ENCODE results near the gene GALNT12. TPM values are rescaled to one million over a fixed set of nuclear protein-coding genes. Genes with fewer than 3 reads are reported as not detected.

The GALNT12 gene
- total RNA-seq, 1 donor from 2014 or later = 1.7 TPM

- FAIRE-seq = no peak
- Mint-ChIP-seq H3K9me3 (ENCODE audit: unreplicated experiment) (no peaks in the 10 kb centered on the region), H3K27ac (ENCODE audit: unreplicated experiment) (peak overlapping the region; percentile 59), H3K4me1 (ENCODE audit: low read depth, unreplicated experiment) (peaks cover 10% of the 10 kb centered on the region), H3K4me3 (ENCODE audit: unreplicated experiment) (no peak overlapping the region), H3K27me3 (ENCODE audit: low read depth, unreplicated experiment) (no peaks in the 10 kb centered on the region), H3K36me3 (ENCODE audit: low read depth, unreplicated experiment) (peaks cover 9% of the 10 kb centered on the region)
- H4K20me1 ChIP-seq (ENCODE audit: insufficient read depth, low read length) = peaks cover 3% of the 10 kb centered on the region
- no peak overlapping the region for H3K4me2 ChIP-seq (ENCODE audit: low read length)
- peaks cover 3% of the 10 kb centered on the region for H3K36me3 ChIP-seq (ENCODE audit: insufficient read depth, low read length)
- no peaks in the 10 kb centered on the region for H3K27me3 ChIP-seq (ENCODE audit: insufficient read depth, low read length)
- H3K4me3 ChIP-seq (ENCODE audit: insufficient read depth, low read depth, low read length) = no peak overlapping the region
- no peaks in the 10 kb centered on the region for H3K4me1 ChIP-seq (ENCODE audit: insufficient read depth, low read length)
- H2AFZ ChIP-seq (ENCODE audit: low read depth, low read length) = no peak overlapping the region
- no peak overlapping the region for H3K9ac ChIP-seq (ENCODE audit: low read length)
- H3K27ac ChIP-seq (ENCODE audit: low read depth, low read length) = no peak overlapping the region
- no peaks in the 10 kb centered on the region for H3K79me2 ChIP-seq (ENCODE audit: insufficient read depth, low read length)
- TF ChIP-seq, protein P1, sequence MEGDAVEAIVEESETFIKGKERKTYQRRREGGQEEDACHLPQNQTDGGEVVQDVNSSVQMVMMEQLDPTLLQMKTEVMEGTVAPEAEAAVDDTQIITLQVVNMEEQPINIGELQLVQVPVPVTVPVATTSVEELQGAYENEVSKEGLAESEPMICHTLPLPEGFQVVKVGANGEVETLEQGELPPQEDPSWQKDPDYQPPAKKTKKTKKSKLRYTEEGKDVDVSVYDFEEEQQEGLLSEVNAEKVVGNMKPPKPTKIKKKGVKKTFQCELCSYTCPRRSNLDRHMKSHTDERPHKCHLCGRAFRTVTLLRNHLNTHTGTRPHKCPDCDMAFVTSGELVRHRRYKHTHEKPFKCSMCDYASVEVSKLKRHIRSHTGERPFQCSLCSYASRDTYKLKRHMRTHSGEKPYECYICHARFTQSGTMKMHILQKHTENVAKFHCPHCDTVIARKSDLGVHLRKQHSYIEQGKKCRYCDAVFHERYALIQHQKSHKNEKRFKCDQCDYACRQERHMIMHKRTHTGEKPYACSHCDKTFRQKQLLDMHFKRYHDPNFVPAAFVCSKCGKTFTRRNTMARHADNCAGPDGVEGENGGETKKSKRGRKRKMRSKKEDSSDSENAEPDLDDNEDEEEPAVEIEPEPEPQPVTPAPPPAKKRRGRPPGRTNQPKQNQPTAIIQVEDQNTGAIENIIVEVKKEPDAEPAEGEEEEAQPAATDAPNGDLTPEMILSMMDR (IDR thresholded peaks at IDR 0.05; ENCODE audit: insufficient read depth, low read depth, low read length) = no peak
- TF ChIP-seq EZH2 (IDR thresholded peaks at IDR 0.05; ENCODE audit: insufficient read depth, low read length) = no peak
- DNase-seq (ENCODE audit: low read depth) = no peak
- no peaks in the 10 kb centered on the region for H3K9me3 ChIP-seq (ENCODE audit: insufficient read depth, low read depth, low read length)
These were observed 28.5 kb upstream of the GALNT12 start for GRCh38 chr9:98778711-98779530.

DNA sequence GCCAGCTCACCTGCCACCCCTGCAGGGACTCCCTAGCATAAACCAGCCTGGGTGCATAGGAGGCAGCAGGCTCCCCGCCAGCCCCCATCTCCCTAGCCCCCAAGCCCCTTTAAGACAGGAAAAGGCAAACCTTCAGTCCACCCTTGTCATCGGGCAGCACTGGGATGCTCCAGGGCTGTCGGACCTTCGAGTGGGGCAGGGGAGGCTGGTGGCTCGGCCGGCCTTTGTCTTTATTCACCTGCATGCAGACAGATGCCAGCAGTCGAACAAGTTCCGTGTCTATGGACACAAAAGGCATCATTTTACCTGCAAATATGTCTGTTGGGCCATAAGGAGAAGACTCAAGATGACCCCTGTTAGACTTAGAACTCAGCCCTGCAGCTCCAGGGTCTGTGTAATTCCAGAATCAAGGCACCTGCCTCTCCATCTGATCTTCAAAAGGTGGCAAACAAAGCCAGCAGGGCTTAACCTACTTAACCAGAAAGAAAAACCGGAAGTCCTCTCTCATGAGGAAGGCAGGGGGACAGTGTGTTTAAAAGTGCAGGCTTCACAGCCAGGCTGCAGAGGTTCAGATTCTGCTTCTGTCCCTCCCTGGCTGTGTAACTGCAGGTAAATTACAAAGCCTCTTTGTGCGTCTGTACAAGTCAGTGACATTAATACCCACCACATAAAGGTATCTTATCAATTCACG, 27.3 kb upstream of the GALNT12 start:
- Histone ChIP-seq H3K4me1 (ENCODE audit: insufficient read depth, low read length) (no peaks in the 10 kb centered on the region), H3K4me3 (ENCODE audit: insufficient read depth, low read depth, low read length) (no peak overlapping the region), H3K4me2 (ENCODE audit: low read length) (no peak overlapping the region), H3K9ac (ENCODE audit: low read length) (no peak overlapping the region), H2AFZ (ENCODE audit: low read depth, low read length) (no peak overlapping the region), H3K9me3 (ENCODE audit: insufficient read depth, low read depth, low read length) (no peaks in the 10 kb centered on the region), H3K27ac (ENCODE audit: low read depth, low read length) (no peak overlapping the region), H4K20me1 (ENCODE audit: insufficient read depth, low read length) (peaks cover 4% of the 10 kb centered on the region), H3K79me2 (ENCODE audit: insufficient read depth, low read length) (no peaks in the 10 kb centered on the region), H3K36me3 (ENCODE audit: insufficient read depth, low read length) (peaks cover 3% of the 10 kb centered on the region), H3K27me3 (ENCODE audit: insufficient read depth, low read length) (no peaks in the 10 kb centered on the region)
- Mint-ChIP-seq H3K36me3 (ENCODE audit: low read depth, unreplicated experiment) (peaks cover 13% of the 10 kb centered on the region), H3K27me3 (ENCODE audit: low read depth, unreplicated experiment) (no peaks in the 10 kb centered on the region), H3K9me3 (ENCODE audit: unreplicated experiment) (no peaks in the 10 kb centered on the region), H3K27ac (ENCODE audit: unreplicated experiment) (no peak overlapping the region), H3K4me3 (ENCODE audit: unreplicated experiment) (no peak overlapping the region), H3K4me1 (ENCODE audit: low read depth, unreplicated experiment) (peaks cover 9% of the 10 kb centered on the region)
- FAIRE-seq (no peak), DNase-seq (ENCODE audit: low read depth) (no peak)
- TF ChIP-seq EZH2 (IDR thresholded peaks at IDR 0.05; ENCODE audit: insufficient read depth, low read length) = no peak
- TF ChIP-seq, protein P1 (IDR thresholded peaks at IDR 0.05; ENCODE audit: insufficient read depth, low read depth, low read length) = no peak
